HG03025 (cell line): ENCODE data around the gene PMF1.
A peak's percentile ranks its signal among the peaks of the same experiment; 100 is the strongest.
"Not testable (repeated sequence)": the region's sequence is repeated elsewhere in the genome, so short reads cannot be mapped to it uniquely, and the experiment has no call there.

Experiments
- ATAC-seq: cut with Tn5 transposase; IDR thresholded peaks from one replicate; pipeline ENCODE4 v1.9.1; 2021; ENCODE audit warnings: mild to moderate bottlenecking, moderate library complexity; ENCODE audit not compliant: unreplicated experiment, low FRiP score

Gene PMF1

GRCh38 chr1:156195853-156196252 is 17.0 kb upstream of the PMF1 start:
- ATAC-seq, result no peak

- ATAC-seq, result no peak
Observed at GRCh38 chr1:156196445-156196844, 16.4 kb upstream of the PMF1 start.

- no peak for ATAC-seq
Observed at GRCh38 chr1:156198831-156199349, 13.9 kb upstream of the PMF1 start.

GRCh38 chr1:156200044-156200443 is 12.8 kb upstream of the PMF1 start:
- ATAC-seq, result no peak

- ATAC-seq, result no peak
Observed at GRCh38 chr1:156203331-156203730, 9.5 kb upstream of the PMF1 start.

- ATAC-seq, result no peak
Observed at GRCh38 chr1:156204686-156205085, 8.1 kb upstream of the PMF1 start.

- ATAC-seq, result no peak
Observed at GRCh38 chr1:156211243-156211642, 1.6 kb upstream of the PMF1 start.

- no peak for ATAC-seq
Observed at GRCh38 chr1:156212130-156212529, 677 bp upstream of the PMF1 start.

- ATAC-seq, result no peak
Observed at GRCh38 chr1:156213644-156213966, 798 bp downstream of the PMF1 start.

GRCh38 chr1:156214024-156214748 is 1.4 kb downstream of the PMF1 start:
- ATAC-seq, result no peak

- not testable (repeated sequence) for ATAC-seq
Observed at GRCh38 chr1:156216361-156217086, 3.7 kb downstream of the PMF1 start.

- ATAC-seq, result no peak
Observed at GRCh38 chr1:156217871-156218270, 5.1 kb downstream of the PMF1 start.

GRCh38 chr1:156220226-156220625 is 7.4 kb downstream of the PMF1 start:
- ATAC-seq, result no peak

- no peak for ATAC-seq
Observed at GRCh38 chr1:156221986-156222692, 9.3 kb downstream of the PMF1 start.

- no peak for ATAC-seq
Observed at GRCh38 chr1:156225677-156226014, 12.8 kb downstream of the PMF1 start.

- ATAC-seq, result peak; percentile 63
Observed at GRCh38 chr1:156226116-156226538, 13.3 kb downstream of the PMF1 start.

GRCh38 chr1:156226782-156227181 is 14.0 kb downstream of the PMF1 start:
- no peak for ATAC-seq

- ATAC-seq, result no peak
Observed at GRCh38 chr1:156228501-156228900, 15.7 kb downstream of the PMF1 start.

- no peak for ATAC-seq
Observed at GRCh38 chr1:156229809-156230472, 17.1 kb downstream of the PMF1 start.

- ATAC-seq, result no peak
Observed at GRCh38 chr1:156230473-156230837, 17.6 kb downstream of the PMF1 start.
